Thyroid gland (tissue), 4 donors: ENCODE data around the gene ARID2. TPM values are rescaled to one million over a fixed set of nuclear protein-coding genes. Genes with fewer than 3 reads are reported as not detected.

Experiments used
- DNase-seq, 2 donors: peaks; one replicate each; pipeline ENCODE4 v3.0.0-alpha.2; 2019
- H3K27ac ChIP-seq, 3 donors: fragments of 200-600 bp; sonication (generic); 1 replicate in 2 of 3; 2 replicates in 1 of 3; pipeline ENCODE4 v1.5.1; 2016 to 2019; ENCODE audit warnings: mild to moderate bottlenecking in 1 of 3, moderate library complexity in 1 of 3
- H3K27me3 ChIP-seq: fragments of 200-600 bp; sonication (generic); one replicate; pipeline ENCODE4 v1.5.1; 2019
- H3K36me3 ChIP-seq, 2 donors: fragments of 200-600 bp; sonication (generic); one replicate each; pipeline ENCODE4 v1.5.1; 2016 to 2019
- H3K4me1 ChIP-seq, 2 donors: fragments of 200-600 bp; sonication (generic); one replicate each; pipeline ENCODE4 v1.5.1; 2017 to 2019
- H3K4me3 ChIP-seq, 3 donors: fragments of 200-600 bp; sonication (generic); replicated peaks in 1 of 3; 1 replicate in 2 of 3; 2 replicates in 1 of 3; pipeline ENCODE4 v1.5.1; 2016; ENCODE audit warnings: mild to moderate bottlenecking in 1 of 3
- H3K9me3 ChIP-seq: fragments of 200-600 bp; sonication (generic); one replicate; pipeline ENCODE4 v1.5.1; 2017
- POLR2A ChIP-seq, 2 donors: fragments of 450-650 bp; IDR thresholded peaks; one replicate each; pipeline ENCODE4 v1.6.1; 2017; ENCODE audit warnings: antibody characterized with exemption in 2 of 2, mild to moderate bottlenecking in 2 of 2, moderate library complexity in 1 of 2
- WGBS, 2 donors: methylation state at CpG; one replicate each; pipeline ENCODE4 v1.1.5; 2017; 5-methylcytosine and 5-hydroxymethylcytosine counted together
- intact Hi-C: fragments of 100-400 bp; cut with DNase I; formaldehyde crosslinking; loops from one replicate; pipeline ENCODE4 v1.15.1; 2023
- total RNA-seq, 4 donors: library from RNA; depleted of rRNA; stranded (reverse); fragments of >200 nt; gene quantifications; one replicate each; pipeline ENCODE4 v1.2.3, GENCODE V29; 2016
- TF ChIP-seq, protein P1 (sequence below), 6 experiments: fragments of 200-600 bp in 3 of 6; fragments of 450-650 bp in 3 of 6; sonication (generic) in 3 of 6; IDR thresholded peaks; one replicate each; pipeline ENCODE4 v1.5.1; 2016 to 2019; ENCODE audit warnings: antibody characterized with exemption in 6 of 6, mild to moderate bottlenecking in 2 of 6, inconsistent platforms in 1 of 6, moderate library complexity in 1 of 6

ARID2 gene
- total RNA-seq, 4 donors from 2014 or later, result 44.7 to 69.2 (median 50.6) TPM

DNA sequence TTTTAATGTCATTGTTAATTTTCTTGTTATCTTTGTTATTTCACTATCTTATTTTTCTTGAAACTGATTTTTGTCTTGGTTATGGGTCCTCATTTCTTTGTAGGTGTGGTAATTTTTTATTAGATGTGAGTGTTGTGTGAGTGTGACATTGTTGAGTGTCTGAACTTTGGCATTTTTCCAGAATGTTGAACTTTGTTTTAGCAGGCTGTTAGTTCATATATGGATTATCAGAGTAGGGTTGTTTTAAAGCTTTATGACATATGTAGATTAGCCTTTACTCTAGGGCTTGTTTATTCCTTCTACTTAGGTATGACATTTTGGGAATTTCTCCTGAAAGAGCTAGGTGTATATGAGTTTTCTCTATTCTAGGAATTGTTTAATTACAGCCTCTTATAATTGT, 103.9 kb downstream of the ARID2 start:
- no peak for TF ChIP-seq POLR2A (IDR thresholded peaks at IDR 0.05)
- TF ChIP-seq, protein P1, sequence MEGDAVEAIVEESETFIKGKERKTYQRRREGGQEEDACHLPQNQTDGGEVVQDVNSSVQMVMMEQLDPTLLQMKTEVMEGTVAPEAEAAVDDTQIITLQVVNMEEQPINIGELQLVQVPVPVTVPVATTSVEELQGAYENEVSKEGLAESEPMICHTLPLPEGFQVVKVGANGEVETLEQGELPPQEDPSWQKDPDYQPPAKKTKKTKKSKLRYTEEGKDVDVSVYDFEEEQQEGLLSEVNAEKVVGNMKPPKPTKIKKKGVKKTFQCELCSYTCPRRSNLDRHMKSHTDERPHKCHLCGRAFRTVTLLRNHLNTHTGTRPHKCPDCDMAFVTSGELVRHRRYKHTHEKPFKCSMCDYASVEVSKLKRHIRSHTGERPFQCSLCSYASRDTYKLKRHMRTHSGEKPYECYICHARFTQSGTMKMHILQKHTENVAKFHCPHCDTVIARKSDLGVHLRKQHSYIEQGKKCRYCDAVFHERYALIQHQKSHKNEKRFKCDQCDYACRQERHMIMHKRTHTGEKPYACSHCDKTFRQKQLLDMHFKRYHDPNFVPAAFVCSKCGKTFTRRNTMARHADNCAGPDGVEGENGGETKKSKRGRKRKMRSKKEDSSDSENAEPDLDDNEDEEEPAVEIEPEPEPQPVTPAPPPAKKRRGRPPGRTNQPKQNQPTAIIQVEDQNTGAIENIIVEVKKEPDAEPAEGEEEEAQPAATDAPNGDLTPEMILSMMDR (IDR thresholded peaks at IDR 0.05), result no peak
- Histone ChIP-seq H3K9me3 (no peaks in the 10 kb centered on the region), H3K27ac (no peak overlapping the region), H3K27me3 (no peaks in the 10 kb centered on the region), H3K4me1 (no peaks in the 10 kb centered on the region), H3K4me3 (no peak overlapping the region), H3K36me3 (peaks cover 0 to 4% of the 10 kb centered on the region in 2 donors)
- DNase-seq, result no peak
- intact Hi-C loops, result no loop called here

DNA sequence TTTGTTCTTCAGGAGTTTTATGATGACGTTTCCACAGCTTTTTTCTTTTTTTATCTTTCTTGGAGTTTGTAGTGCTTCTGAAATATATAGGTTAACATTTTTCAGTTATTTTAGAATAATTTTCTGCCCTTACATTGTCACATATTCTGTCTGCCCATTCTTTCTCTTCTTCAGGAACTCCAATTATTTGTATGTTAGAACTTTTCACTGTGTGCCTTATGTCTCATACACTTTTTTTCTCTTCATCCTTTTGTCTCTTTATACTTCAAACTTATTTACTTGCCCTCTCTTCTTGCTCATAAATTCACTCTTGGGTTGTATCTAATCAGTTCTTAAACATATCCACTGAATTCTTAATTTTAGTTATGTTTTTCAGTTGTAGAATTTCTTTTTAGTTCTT, 105.3 kb downstream of the ARID2 start:
- H3K36me3 ChIP-seq, result peaks cover 4 to 7% of the 10 kb centered on the region in 2 donors
- TF ChIP-seq, protein P1 (IDR thresholded peaks at IDR 0.05), result no peak
- TF ChIP-seq POLR2A (IDR thresholded peaks at IDR 0.05), result no peak
- H3K9me3 ChIP-seq, result no peaks in the 10 kb centered on the region
- no peaks in the 10 kb centered on the region for H3K4me1 ChIP-seq
- H3K27ac ChIP-seq, result no peak overlapping the region
- no peaks in the 10 kb centered on the region for H3K27me3 ChIP-seq
- intact Hi-C loops, result no loop called here
- DNase-seq, result no peak
- no peak overlapping the region for H3K4me3 ChIP-seq
- 94 to 100% methylated on average over 1 of the region's 1 CpG for WGBS, 2 donors

DNA sequence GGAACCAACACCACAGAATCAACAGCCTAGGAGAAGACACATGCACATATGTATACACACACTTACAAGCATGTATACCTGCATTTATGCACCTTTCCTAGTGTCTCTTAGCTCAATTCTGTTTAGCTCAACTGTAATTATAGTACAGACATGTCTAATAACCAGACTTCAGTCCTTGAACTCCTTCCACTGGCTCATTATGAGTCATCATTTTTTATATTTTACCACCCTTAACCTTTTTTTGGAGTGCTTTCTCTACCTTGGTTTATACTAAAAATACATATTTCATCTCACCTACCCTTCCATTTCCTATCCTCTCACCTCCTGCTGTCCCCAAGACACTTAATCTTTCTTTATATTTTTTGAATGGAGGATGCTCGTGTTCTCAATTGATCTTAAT, 110.4 kb downstream of the ARID2 start:
- WGBS, 2 donors, result 98 to 99% methylated on average over 1 of the region's 1 CpG
- H3K36me3 ChIP-seq, result peaks cover 10 to 16% of the 10 kb centered on the region in 2 donors
- no peaks in the 10 kb centered on the region for H3K27me3 ChIP-seq

DNA sequence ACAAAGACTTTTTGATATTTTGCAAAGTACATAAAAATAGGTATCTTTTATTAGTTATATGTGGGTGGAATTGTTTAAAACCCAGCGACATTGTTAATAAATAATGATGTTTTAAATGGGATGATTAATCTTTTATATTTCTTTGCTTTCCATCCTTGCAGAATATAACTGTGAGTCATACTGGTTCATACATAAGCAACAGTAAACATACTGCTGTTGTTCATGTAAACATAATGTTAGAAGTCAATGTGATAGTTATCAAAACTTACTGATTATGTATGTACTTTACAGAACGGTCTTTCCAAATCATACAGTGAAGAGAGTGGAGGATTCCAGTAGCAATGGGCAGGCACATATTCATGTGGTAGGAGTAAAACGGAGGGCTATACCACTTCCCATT, 119.8 kb downstream of the ARID2 start:
- WGBS, 2 donors, result 90 to 92% methylated on average over 3 of the region's 3 CpGs
- Histone ChIP-seq H3K27ac (no peak overlapping the region), H3K27me3 (no peaks in the 10 kb centered on the region), H3K9me3 (no peaks in the 10 kb centered on the region), H3K4me1 (no peaks in the 10 kb centered on the region), H3K4me3 (no peak overlapping the region), H3K36me3 (peaks cover 29% of the 10 kb centered on the region in 2 donors)
- intact Hi-C loops, result no loop called here
- no peak for DNase-seq
- TF ChIP-seq POLR2A (IDR thresholded peaks at IDR 0.05), result no peak
- TF ChIP-seq, protein P1 (IDR thresholded peaks at IDR 0.05), result no peak

More for the DNA sequence above, 110.4 kb downstream of the ARID2 start:
- Histone ChIP-seq H3K9me3 (no peaks in the 10 kb centered on the region), H3K4me1 (no peaks in the 10 kb centered on the region), H3K27ac (no peak overlapping the region), H3K4me3 (no peak overlapping the region)
- intact Hi-C loops, result no loop called here
- TF ChIP-seq, protein P1 (IDR thresholded peaks at IDR 0.05), result no peak
- no peak for TF ChIP-seq POLR2A (IDR thresholded peaks at IDR 0.05)
- no peak for DNase-seq

DNA sequence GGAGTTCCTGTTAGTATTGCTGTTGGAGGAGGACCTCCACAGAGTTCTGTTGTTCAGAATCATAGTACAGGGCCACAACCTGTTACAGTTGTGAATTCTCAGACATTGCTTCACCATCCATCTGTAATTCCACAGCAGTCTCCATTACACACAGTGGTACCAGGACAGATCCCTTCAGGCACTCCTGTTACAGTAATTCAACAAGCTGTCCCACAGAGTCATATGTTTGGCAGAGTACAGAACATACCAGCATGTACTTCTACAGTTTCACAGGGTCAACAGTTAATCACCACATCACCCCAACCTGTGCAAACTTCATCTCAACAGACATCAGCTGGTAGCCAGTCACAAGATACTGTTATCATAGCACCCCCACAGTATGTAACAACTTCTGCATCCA, 120.8 kb downstream of the ARID2 start:
- H3K9me3 ChIP-seq, result no peaks in the 10 kb centered on the region
- H3K27ac ChIP-seq, result no peak overlapping the region
- peaks cover 29% of the 10 kb centered on the region in 2 donors for H3K36me3 ChIP-seq
- TF ChIP-seq, protein P1 (IDR thresholded peaks at IDR 0.05), result no peak
- no peak for TF ChIP-seq POLR2A (IDR thresholded peaks at IDR 0.05)
- intact Hi-C loops, result no loop called here
- no peak for DNase-seq
- H3K4me3 ChIP-seq, result no peak overlapping the region
- H3K27me3 ChIP-seq, result no peaks in the 10 kb centered on the region
- no peaks in the 10 kb centered on the region for H3K4me1 ChIP-seq
